GM12878 (cell line): ENCODE results near the gene PCF11. TPM values are rescaled to one million over a fixed set of nuclear protein-coding genes. Genes with fewer than 3 reads are reported as not detected.
A peak's percentile ranks its signal among the peaks of the same experiment; 100 is the strongest.

Experiments used
- CBX3 ChIP-seq: fragments of 200-600 bp; sonication (generic); IDR thresholded peaks from 2 replicates; pipeline ENCODE4 v1.6.1; 2016; ENCODE audit warnings: low read depth, borderline replicate concordance
- CREM ChIP-seq: IDR thresholded peaks from 2 replicates; pipeline ENCODE4 v1.6.1; 2014; ENCODE audit warnings: antibody characterized with exemption, low read depth
- DPF2 ChIP-seq: fragments of 450-650 bp; IDR thresholded peaks from 2 replicates; pipeline ENCODE4 v1.6.1; 2017; ENCODE audit warnings: mild to moderate bottlenecking
- HDAC2 ChIP-seq: fragments of 200-600 bp; sonication (generic); IDR thresholded peaks from 2 replicates; pipeline ENCODE4 v1.6.1; 2017
- IKZF1 ChIP-seq: fragments of 450-650 bp; conservative IDR thresholded peaks from 2 replicates; pipeline ENCODE4 v1.6.1; 2017; ENCODE audit warnings: antibody characterized with exemption, mild to moderate bottlenecking
- JUND ChIP-seq: IDR thresholded peaks from 2 replicates; pipeline ENCODE4 v1.6.1; 2012; ENCODE audit warnings: low read depth, mild to moderate bottlenecking, low read length, improper control_type of control experiment, moderate library complexity
- KAT2A ChIP-seq: conservative IDR thresholded peaks from 2 replicates; pipeline ENCODE4 v1.6.1; 2011; ENCODE audit warnings: low read depth, low read length; ENCODE audit not compliant: control insufficient read depth
- KDM1A ChIP-seq: fragments of 200-600 bp; sonication (generic); IDR thresholded peaks from 2 replicates; pipeline ENCODE4 v1.6.1; 2016; ENCODE audit warnings: borderline replicate concordance
- LARP7 ChIP-seq: fragments of 450-650 bp; IDR thresholded peaks from 2 replicates; pipeline ENCODE4 v1.6.1; 2017; ENCODE audit warnings: mild to moderate bottlenecking
- NBN ChIP-seq: fragments of 450-650 bp; IDR thresholded peaks from 2 replicates; pipeline ENCODE4 v1.6.1; 2016
- NFYB ChIP-seq: IDR thresholded peaks from 2 replicates; pipeline ENCODE4 v1.6.1; 2011; ENCODE audit warnings: low read depth, mild to moderate bottlenecking, low read length, improper control_type of control experiment, moderate library complexity; ENCODE audit not compliant: insufficient read depth
- SIX5 ChIP-seq: IDR thresholded peaks from 2 replicates; pipeline ENCODE4 v1.6.1; 2011; ENCODE audit warnings: mild to moderate bottlenecking, low read depth, low read length, moderate library complexity; ENCODE audit not compliant: severe bottlenecking
- WRNIP1 ChIP-seq: IDR thresholded peaks from 2 replicates; pipeline ENCODE4 v1.6.1; 2011; ENCODE audit warnings: low read depth, low read length, improper control_type of control experiment, borderline replicate concordance
- polyA plus RNA-seq, 11 experiments: library from polyadenylated mRNA; depleted of rRNA in 4 of 11; unstranded in 6 of 11; stranded (reverse) in 5 of 11; fragments of >200 nt; fragmentation: Nextera tagmentation in 4 of 11; fragmentation: Illumina TruSeq in 1 of 11; extraction: Ambion mirVana in 4 of 11; extraction: Trizol in 1 of 11; gene quantifications; 1 replicate in 1 of 11; 2 replicates in 10 of 11; pipeline versions ENCODE4 v1.2.1 to v1.2.3, GENCODE V29; 2011 to 2016; ENCODE audit warnings: inconsistent platforms in 2 of 11, missing spikeins in 2 of 11, low read depth in 1 of 11
- total RNA-seq, 4 experiments: library from RNA; depleted of rRNA in 3 of 4; stranded (reverse); fragments of >200 nt in 3 of 4; fragmentation: Illumina TruSeq in 1 of 4; extraction: Trizol in 1 of 4; gene quantifications; 2 replicates each; pipeline versions ENCODE4 v1.2.1 to v1.2.3, GENCODE V29; 2013 to 2021
- TF ChIP-seq, protein P1 (sequence below): fragments of 150-350 bp; IDR thresholded peaks from 2 replicates; pipeline ENCODE4 v1.6.1; 2014; ENCODE audit warnings: mild to moderate bottlenecking, low read depth, low read length
- TF ChIP-seq, protein P2 (sequence below): fragments of 450-650 bp; IDR thresholded peaks from 2 replicates; pipeline ENCODE4 v1.6.1; 2016; ENCODE audit warnings: mild to moderate bottlenecking, moderate library complexity, borderline replicate concordance
- TF ChIP-seq, protein P3 (sequence below): fragments of 450-650 bp; IDR thresholded peaks from 2 replicates; pipeline ENCODE4 v1.6.1; 2014; ENCODE audit warnings: mild to moderate bottlenecking
- TF ChIP-seq, protein P4 (sequence below): IDR thresholded peaks from 2 replicates; pipeline ENCODE4 v1.6.1; 2012; ENCODE audit warnings: improper control_type of control experiment, low read depth, low read length; ENCODE audit not compliant: insufficient replicate concordance

The PCF11 gene
- total and polyA plus RNA-seq, 10 of the 15 experiments (the other 5 are each of a cell fraction or from before 2014, with no cell fraction given): 9.2 to 90.4 (median 48.0) TPM

DNA sequence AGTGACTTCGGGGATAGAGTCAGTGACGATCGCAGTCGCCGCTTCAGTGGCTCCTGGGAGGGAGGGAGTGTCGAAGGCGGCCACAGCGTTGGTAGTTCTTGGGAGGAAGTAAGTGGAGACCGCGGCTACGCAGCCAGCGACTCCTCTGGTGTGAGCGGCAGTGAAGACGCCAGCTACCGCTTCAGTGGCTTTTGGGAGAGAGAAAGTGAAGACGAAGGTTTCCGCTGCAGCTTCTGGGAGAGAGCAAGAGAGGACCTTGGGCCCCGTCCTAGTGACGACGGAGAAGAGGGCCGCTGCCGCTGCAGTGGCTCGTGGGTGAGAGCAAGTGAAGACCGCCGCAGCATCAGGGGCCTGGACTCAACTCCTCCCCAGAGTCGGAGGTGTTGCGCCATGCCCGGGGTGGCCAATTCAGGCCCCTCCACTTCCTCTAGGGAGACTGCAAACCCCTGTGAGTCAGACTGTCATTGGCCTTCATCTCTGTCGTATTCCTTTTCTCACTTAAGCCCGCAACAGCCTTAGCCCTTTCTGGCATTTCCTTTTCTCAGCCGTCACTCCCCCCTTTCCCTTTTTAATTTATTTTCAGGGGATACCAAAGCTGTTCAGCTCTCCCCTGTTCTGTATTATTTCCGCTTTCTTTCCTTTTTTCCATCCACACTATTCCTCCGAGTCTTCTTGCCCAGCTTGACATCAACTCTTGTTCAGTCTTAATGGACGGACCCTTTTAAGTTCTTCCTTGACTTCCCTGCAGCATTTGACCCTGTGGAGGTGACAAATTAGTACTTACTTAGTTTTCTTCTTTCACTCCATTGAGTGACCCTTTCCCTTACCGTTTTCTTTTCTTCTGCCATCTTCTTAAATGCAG is 37.6 kb downstream of the PCF11 start (continued):
- TF ChIP-seq, protein P1, sequence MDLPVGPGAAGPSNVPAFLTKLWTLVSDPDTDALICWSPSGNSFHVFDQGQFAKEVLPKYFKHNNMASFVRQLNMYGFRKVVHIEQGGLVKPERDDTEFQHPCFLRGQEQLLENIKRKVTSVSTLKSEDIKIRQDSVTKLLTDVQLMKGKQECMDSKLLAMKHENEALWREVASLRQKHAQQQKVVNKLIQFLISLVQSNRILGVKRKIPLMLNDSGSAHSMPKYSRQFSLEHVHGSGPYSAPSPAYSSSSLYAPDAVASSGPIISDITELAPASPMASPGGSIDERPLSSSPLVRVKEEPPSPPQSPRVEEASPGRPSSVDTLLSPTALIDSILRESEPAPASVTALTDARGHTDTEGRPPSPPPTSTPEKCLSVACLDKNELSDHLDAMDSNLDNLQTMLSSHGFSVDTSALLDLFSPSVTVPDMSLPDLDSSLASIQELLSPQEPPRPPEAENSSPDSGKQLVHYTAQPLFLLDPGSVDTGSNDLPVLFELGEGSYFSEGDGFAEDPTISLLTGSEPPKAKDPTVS: no peak
- TF ChIP-seq, protein P2, sequence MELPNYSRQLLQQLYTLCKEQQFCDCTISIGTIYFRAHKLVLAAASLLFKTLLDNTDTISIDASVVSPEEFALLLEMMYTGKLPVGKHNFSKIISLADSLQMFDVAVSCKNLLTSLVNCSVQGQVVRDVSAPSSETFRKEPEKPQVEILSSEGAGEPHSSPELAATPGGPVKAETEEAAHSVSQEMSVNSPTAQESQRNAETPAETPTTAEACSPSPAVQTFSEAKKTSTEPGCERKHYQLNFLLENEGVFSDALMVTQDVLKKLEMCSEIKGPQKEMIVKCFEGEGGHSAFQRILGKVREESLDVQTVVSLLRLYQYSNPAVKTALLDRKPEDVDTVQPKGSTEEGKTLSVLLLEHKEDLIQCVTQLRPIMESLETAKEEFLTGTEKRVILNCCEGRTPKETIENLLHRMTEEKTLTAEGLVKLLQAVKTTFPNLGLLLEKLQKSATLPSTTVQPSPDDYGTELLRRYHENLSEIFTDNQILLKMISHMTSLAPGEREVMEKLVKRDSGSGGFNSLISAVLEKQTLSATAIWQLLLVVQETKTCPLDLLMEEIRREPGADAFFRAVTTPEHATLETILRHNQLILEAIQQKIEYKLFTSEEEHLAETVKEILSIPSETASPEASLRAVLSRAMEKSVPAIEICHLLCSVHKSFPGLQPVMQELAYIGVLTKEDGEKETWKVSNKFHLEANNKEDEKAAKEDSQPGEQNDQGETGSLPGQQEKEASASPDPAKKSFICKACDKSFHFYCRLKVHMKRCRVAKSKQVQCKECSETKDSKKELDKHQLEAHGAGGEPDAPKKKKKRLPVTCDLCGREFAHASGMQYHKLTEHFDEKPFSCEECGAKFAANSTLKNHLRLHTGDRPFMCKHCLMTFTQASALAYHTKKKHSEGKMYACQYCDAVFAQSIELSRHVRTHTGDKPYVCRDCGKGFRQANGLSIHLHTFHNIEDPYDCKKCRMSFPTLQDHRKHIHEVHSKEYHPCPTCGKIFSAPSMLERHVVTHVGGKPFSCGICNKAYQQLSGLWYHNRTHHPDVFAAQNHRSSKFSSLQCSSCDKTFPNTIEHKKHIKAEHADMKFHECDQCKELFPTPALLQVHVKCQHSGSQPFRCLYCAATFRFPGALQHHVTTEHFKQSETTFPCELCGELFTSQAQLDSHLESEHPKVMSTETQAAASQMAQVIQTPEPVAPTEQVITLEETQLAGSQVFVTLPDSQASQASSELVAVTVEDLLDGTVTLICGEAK: no peak
- TF ChIP-seq DPF2 (no peak), KDM1A (no peak), LARP7 (peak; percentile 44; the same call in 1 of the 2 replicates), HDAC2 (no peak), IKZF1 (peak; percentile 11; the same call in 1 of the 2 replicates), WRNIP1 (no peak), NFYB (no peak), CREM (no peak; the same call in 1 of the 2 replicates), SIX5 (no peak), KAT2A (no peak), CBX3 (no peak), JUND (no peak), NBN (no peak)
- TF ChIP-seq, protein P3, sequence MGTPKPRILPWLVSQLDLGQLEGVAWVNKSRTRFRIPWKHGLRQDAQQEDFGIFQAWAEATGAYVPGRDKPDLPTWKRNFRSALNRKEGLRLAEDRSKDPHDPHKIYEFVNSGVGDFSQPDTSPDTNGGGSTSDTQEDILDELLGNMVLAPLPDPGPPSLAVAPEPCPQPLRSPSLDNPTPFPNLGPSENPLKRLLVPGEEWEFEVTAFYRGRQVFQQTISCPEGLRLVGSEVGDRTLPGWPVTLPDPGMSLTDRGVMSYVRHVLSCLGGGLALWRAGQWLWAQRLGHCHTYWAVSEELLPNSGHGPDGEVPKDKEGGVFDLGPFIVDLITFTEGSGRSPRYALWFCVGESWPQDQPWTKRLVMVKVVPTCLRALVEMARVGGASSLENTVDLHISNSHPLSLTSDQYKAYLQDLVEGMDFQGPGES: no peak
- TF ChIP-seq, protein P4, sequence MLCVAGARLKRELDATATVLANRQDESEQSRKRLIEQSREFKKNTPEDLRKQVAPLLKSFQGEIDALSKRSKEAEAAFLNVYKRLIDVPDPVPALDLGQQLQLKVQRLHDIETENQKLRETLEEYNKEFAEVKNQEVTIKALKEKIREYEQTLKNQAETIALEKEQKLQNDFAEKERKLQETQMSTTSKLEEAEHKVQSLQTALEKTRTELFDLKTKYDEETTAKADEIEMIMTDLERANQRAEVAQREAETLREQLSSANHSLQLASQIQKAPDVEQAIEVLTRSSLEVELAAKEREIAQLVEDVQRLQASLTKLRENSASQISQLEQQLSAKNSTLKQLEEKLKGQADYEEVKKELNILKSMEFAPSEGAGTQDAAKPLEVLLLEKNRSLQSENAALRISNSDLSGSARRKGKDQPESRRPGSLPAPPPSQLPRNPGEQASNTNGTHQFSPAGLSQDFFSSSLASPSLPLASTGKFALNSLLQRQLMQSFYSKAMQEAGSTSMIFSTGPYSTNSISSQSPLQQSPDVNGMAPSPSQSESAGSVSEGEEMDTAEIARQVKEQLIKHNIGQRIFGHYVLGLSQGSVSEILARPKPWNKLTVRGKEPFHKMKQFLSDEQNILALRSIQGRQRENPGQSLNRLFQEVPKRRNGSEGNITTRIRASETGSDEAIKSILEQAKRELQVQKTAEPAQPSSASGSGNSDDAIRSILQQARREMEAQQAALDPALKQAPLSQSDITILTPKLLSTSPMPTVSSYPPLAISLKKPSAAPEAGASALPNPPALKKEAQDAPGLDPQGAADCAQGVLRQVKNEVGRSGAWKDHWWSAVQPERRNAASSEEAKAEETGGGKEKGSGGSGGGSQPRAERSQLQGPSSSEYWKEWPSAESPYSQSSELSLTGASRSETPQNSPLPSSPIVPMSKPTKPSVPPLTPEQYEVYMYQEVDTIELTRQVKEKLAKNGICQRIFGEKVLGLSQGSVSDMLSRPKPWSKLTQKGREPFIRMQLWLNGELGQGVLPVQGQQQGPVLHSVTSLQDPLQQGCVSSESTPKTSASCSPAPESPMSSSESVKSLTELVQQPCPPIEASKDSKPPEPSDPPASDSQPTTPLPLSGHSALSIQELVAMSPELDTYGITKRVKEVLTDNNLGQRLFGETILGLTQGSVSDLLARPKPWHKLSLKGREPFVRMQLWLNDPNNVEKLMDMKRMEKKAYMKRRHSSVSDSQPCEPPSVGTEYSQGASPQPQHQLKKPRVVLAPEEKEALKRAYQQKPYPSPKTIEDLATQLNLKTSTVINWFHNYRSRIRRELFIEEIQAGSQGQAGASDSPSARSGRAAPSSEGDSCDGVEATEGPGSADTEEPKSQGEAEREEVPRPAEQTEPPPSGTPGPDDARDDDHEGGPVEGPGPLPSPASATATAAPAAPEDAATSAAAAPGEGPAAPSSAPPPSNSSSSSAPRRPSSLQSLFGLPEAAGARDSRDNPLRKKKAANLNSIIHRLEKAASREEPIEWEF: no peak
